ENCODE data around the gene ABCA5. TPM values are rescaled to one million over a fixed set of nuclear protein-coding genes. Genes with fewer than 3 reads are reported as not detected.

Gene ABCA5
- total RNA-seq, 1 donor from 2014 or later: 8.3 TPM

- no peak for DNase-seq (ENCODE audit: low read depth, low spot score)
- Mint-ChIP-seq H3K27ac (ENCODE audit: unreplicated experiment) (peak overlapping the region; percentile 70), H3K4me3 (no peak overlapping the region), H3K36me3 (ENCODE audit: low read depth) (no peaks in the 10 kb centered on the region), H3K4me1 (no peaks in the 10 kb centered on the region), H3K9me3 (no peaks in the 10 kb centered on the region), H3K27me3 (ENCODE audit: low read depth) (no peaks in the 10 kb centered on the region)
- no peak for TF ChIP-seq CTCF (conservative IDR thresholded peaks at IDR 0.05)
Measured at GRCh38 chr17:69361156-69361555, 34.2 kb upstream of the ABCA5 start.

GRCh38 chr17:69358688-69359596 lies 32.0 kb upstream of the ABCA5 start:
- H3K27ac Mint-ChIP-seq (ENCODE audit: unreplicated experiment): no peak overlapping the region
- H3K4me1 Mint-ChIP-seq: no peaks in the 10 kb centered on the region
- no peak overlapping the region for H3K4me3 Mint-ChIP-seq
- no peak for DNase-seq (ENCODE audit: low read depth, low spot score)
- H3K9me3 Mint-ChIP-seq: no peaks in the 10 kb centered on the region
- H3K36me3 Mint-ChIP-seq (ENCODE audit: low read depth): no peaks in the 10 kb centered on the region
- H3K27me3 Mint-ChIP-seq (ENCODE audit: low read depth): no peaks in the 10 kb centered on the region
- TF ChIP-seq CTCF (conservative IDR thresholded peaks at IDR 0.05): no peak

GRCh38 chr17:69357701-69358100 lies 30.8 kb upstream of the ABCA5 start:
- Mint-ChIP-seq H3K4me3 (no peak overlapping the region), H3K36me3 (ENCODE audit: low read depth) (no peaks in the 10 kb centered on the region), H3K4me1 (no peaks in the 10 kb centered on the region), H3K27me3 (ENCODE audit: low read depth) (no peaks in the 10 kb centered on the region), H3K9me3 (no peaks in the 10 kb centered on the region), H3K27ac (ENCODE audit: unreplicated experiment) (no peak overlapping the region)
- no peak for DNase-seq (ENCODE audit: low read depth, low spot score)
- TF ChIP-seq CTCF (conservative IDR thresholded peaks at IDR 0.05): no peak

DNA sequence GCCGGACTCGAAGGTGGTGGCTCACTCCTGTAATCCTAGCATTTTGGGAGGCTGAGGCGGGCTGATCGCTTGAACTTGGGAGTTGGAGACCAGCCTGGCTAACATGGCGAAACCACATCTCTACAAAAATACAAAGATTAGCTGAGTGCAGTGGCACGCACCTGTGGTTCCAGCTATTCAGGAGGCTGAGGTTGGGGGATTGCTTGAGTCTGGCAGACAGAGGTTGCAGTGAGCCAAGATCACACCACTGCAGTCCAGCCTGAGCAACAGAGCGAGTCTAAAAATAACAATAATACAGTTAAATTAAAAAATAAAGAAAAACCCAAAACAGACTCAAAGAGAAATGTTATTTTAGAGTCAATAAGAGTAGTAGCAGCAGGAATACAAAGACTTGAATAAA lies 29.7 kb upstream of the ABCA5 start:
- TF ChIP-seq CTCF (conservative IDR thresholded peaks at IDR 0.05): no peak
- no peak overlapping the region for H3K4me3 Mint-ChIP-seq
- no peak overlapping the region for H3K27ac Mint-ChIP-seq (ENCODE audit: unreplicated experiment)
- H3K36me3 Mint-ChIP-seq (ENCODE audit: low read depth): no peaks in the 10 kb centered on the region
- no peaks in the 10 kb centered on the region for H3K27me3 Mint-ChIP-seq (ENCODE audit: low read depth)
- no peak for DNase-seq (ENCODE audit: low read depth, low spot score)
- no peaks in the 10 kb centered on the region for H3K9me3 Mint-ChIP-seq
- H3K4me1 Mint-ChIP-seq: no peaks in the 10 kb centered on the region

- H3K27ac Mint-ChIP-seq (ENCODE audit: unreplicated experiment): no peak overlapping the region
- H3K4me1 Mint-ChIP-seq: no peaks in the 10 kb centered on the region
- H3K27me3 Mint-ChIP-seq (ENCODE audit: low read depth): no peaks in the 10 kb centered on the region
- DNase-seq (ENCODE audit: low read depth, low spot score): no peak
- H3K9me3 Mint-ChIP-seq: no peaks in the 10 kb centered on the region
- no peak overlapping the region for H3K4me3 Mint-ChIP-seq
- TF ChIP-seq CTCF (conservative IDR thresholded peaks at IDR 0.05): no peak
- H3K36me3 Mint-ChIP-seq (ENCODE audit: low read depth): no peaks in the 10 kb centered on the region
Measured at GRCh38 chr17:69350911-69351310, 24.0 kb upstream of the ABCA5 start.
